GM23338 (cell line): Measurements from ENCODE around the gene AIM2. TPM values are rescaled to one million over a fixed set of nuclear protein-coding genes. Genes with fewer than 3 reads are reported as not detected.

ENCODE experiments used
- ATAC-seq: fragments of 200-7000 bp; cut with Tn5 transposase; 3 replicates; pipeline ENCODE4 v1.9.1; 2020
- DNase-seq: peaks from one replicate; pipeline ENCODE4 v3.0.0-alpha.2; 2015; ENCODE audit warnings: low spot score
- H2AFZ ChIP-seq: fragments of 200-600 bp; sonication (generic); 2 replicates; pipeline ENCODE4 v1.8.0; 2016; ENCODE audit warnings: antibody characterized with exemption, mild to moderate bottlenecking, moderate library complexity
- H3F3A ChIP-seq: fragments of 200-600 bp; sonication (generic); replicated peaks from 2 replicates; pipeline ENCODE4 v1.8.0; 2017; ENCODE audit warnings: antibody characterized with exemption, mixed run types, low read depth
- H3K27ac ChIP-seq: fragments of 200-600 bp; sonication (generic); 2 replicates; pipeline ENCODE4 v1.6.1; 2016; ENCODE audit warnings: low read depth
- H3K27me3 ChIP-seq: fragments of 200-600 bp; sonication (generic); 2 replicates; pipeline ENCODE4 v1.8.0; 2016; ENCODE audit warnings: mild to moderate bottlenecking, mixed run types, moderate library complexity; ENCODE audit not compliant: insufficient read depth
- H3K36me3 ChIP-seq: fragments of 200-600 bp; sonication (generic); 2 replicates; pipeline ENCODE4 v1.8.0; 2016; ENCODE audit warnings: mild to moderate bottlenecking; ENCODE audit not compliant: insufficient read depth
- H3K4me1 ChIP-seq: fragments of 200-600 bp; sonication (generic); 2 replicates; pipeline ENCODE4 v1.8.0; 2016; ENCODE audit warnings: mild to moderate bottlenecking, moderate library complexity; ENCODE audit not compliant: insufficient read depth
- H3K4me2 ChIP-seq: fragments of 200-600 bp; sonication (generic); 2 replicates; pipeline ENCODE4 v1.7.1; 2017; ENCODE audit warnings: mixed run types
- H3K4me3 ChIP-seq: fragments of 200-600 bp; sonication (generic); 2 replicates; pipeline ENCODE4 v1.6.1; 2016; ENCODE audit warnings: mixed run types
- H3K79me2 ChIP-seq: fragments of 200-600 bp; sonication (generic); replicated peaks from 2 replicates; pipeline ENCODE4 v1.8.0; 2017; ENCODE audit warnings: mild to moderate bottlenecking; ENCODE audit not compliant: insufficient read depth
- H3K9me2 ChIP-seq: fragments of 200-600 bp; sonication (generic); 2 replicates; pipeline ENCODE4 v1.8.0; 2017; ENCODE audit not compliant: insufficient read depth
- H4K20me1 ChIP-seq: fragments of 200-600 bp; sonication (generic); replicated peaks from 2 replicates; pipeline ENCODE4 v1.8.0; 2017; ENCODE audit warnings: mild to moderate bottlenecking; ENCODE audit not compliant: insufficient read depth
- H3K27ac Mint-ChIP-seq: 2 replicates; pipeline ENCODE4 v1.8.0; 2020; ENCODE audit warnings: inconsistent platforms, mild to moderate bottlenecking, moderate library complexity, mixed read lengths
- H3K27me3 Mint-ChIP-seq: 3 replicates; pipeline ENCODE4 v1.8.0; 2022; ENCODE audit warnings: low read depth, mild to moderate bottlenecking, moderate library complexity, mixed read lengths, inconsistent platforms; ENCODE audit not compliant: insufficient read depth, poor library complexity
- H3K36me3 Mint-ChIP-seq: 3 replicates; pipeline ENCODE4 v1.8.0; 2021; ENCODE audit warnings: low read depth, mild to moderate bottlenecking, inconsistent platforms, moderate library complexity, mixed read lengths
- H3K4me1 Mint-ChIP-seq: 3 replicates; pipeline ENCODE4 v1.8.0; 2020; ENCODE audit warnings: mild to moderate bottlenecking, inconsistent platforms, mixed read lengths
- H3K4me3 Mint-ChIP-seq: 3 replicates; pipeline ENCODE4 v1.8.0; 2021; ENCODE audit warnings: moderate library complexity, mild to moderate bottlenecking, inconsistent platforms, mixed read lengths
- H3K9me3 Mint-ChIP-seq: 3 replicates; pipeline ENCODE4 v1.8.0; 2020; ENCODE audit warnings: moderate library complexity, mild to moderate bottlenecking, inconsistent platforms, mixed read lengths
- CREB1 ChIP-seq: fragments of 250-450 bp; sonication (Bioruptor Pico); IDR thresholded peaks from 2 replicates; pipeline ENCODE4 v1.5.0; 2020; ENCODE audit warnings: low read depth, mild to moderate bottlenecking, moderate library complexity
- EZH2 ChIP-seq: fragments of 200-600 bp; sonication (generic); IDR thresholded peaks from one replicate; pipeline ENCODE4 v1.8.0; 2017; ENCODE audit warnings: antibody characterized with exemption, mild to moderate bottlenecking, low read depth; ENCODE audit not compliant: unreplicated experiment
- EZH2phosphoT487 ChIP-seq: fragments of 200-600 bp; sonication (generic); IDR thresholded peaks from one replicate; pipeline ENCODE4 v1.8.1; 2018; ENCODE audit warnings: antibody characterized with exemption; ENCODE audit not compliant: unreplicated experiment
- STAT1 ChIP-seq: IDR thresholded peaks from one replicate; pipeline ENCODE4 v1.6.1; 2016; ENCODE audit warnings: antibody characterized with exemption; ENCODE audit not compliant: unreplicated experiment
- ZNF114 ChIP-seq: fragments of 250-450 bp; sonication (Bioruptor Pico); IDR thresholded peaks from 2 replicates; pipeline ENCODE4 v1.5.0; 2020; ENCODE audit warnings: mild to moderate bottlenecking, moderate library complexity
- ZNF331 ChIP-seq: fragments of 250-450 bp; sonication (Bioruptor Pico); IDR thresholded peaks from 2 replicates; pipeline ENCODE4 v1.5.0; 2020; ENCODE audit warnings: low read depth, mild to moderate bottlenecking, moderate library complexity
- polyA plus RNA-seq: library from polyadenylated mRNA; unstranded; fragments of >200 nt; fragmentation: Nextera tagmentation; extraction: Ambion mirVana; gene quantifications from 2 replicates; pipeline ENCODE4 v1.2.1, GENCODE V29; 2016
- total RNA-seq: library from RNA; depleted of rRNA; stranded (reverse); fragments of >200 nt; shearing (Covaris generic); gene quantifications from 2 replicates; pipeline ENCODE4 v1.2.3, GENCODE V29; 2014
- TF ChIP-seq, protein P1 (sequence below): IDR thresholded peaks from 2 replicates; pipeline ENCODE4 v1.6.1; 2016; ENCODE audit warnings: antibody characterized with exemption
- TF ChIP-seq, protein P2 (sequence below), 2 experiments: fragments of 200-600 bp in 1 of 2; sonication (generic) in 1 of 2; conservative IDR thresholded peaks; 2 replicates each; pipeline versions ENCODE4 v1.5.1 to v1.6.1; 2016 to 2017; ENCODE audit warnings: antibody characterized with exemption in 2 of 2, low read depth in 2 of 2, mild to moderate bottlenecking in 2 of 2, moderate library complexity in 1 of 2

AIM2 gene
- total and polyA plus RNA-seq, 2 experiments from 2014 or later = 1.5 to 2.5 TPM

DNA sequence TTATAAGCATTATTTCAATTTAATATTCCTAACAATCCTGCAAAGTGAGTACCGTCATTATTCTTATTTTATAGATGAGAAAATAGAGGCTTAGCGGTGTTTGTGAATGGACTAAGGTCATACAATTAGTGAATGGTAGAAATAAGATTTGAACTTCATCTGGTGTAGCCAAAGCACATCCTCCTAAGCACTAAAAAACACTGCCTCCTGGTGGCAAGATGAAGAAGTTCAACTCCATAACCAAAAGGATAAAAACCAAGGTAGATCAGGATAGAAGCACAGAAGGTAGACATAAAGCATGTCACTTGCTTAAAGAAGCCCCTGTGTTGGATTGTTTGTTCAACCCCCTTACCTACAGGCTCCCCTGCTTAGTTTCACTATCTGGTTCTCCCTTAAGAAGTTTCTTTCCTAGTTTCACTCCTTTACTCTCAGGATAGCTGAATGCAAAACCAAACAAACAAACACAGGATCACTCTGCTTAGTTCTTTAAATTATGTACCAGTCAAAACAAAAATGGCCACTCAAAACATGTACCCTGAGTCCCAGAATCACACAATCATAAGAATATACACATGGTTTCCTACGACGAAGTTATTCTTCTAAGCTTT lies 12.7 kb upstream of the AIM2 start:
- ATAC-seq = peak; percentile 53

DNA sequence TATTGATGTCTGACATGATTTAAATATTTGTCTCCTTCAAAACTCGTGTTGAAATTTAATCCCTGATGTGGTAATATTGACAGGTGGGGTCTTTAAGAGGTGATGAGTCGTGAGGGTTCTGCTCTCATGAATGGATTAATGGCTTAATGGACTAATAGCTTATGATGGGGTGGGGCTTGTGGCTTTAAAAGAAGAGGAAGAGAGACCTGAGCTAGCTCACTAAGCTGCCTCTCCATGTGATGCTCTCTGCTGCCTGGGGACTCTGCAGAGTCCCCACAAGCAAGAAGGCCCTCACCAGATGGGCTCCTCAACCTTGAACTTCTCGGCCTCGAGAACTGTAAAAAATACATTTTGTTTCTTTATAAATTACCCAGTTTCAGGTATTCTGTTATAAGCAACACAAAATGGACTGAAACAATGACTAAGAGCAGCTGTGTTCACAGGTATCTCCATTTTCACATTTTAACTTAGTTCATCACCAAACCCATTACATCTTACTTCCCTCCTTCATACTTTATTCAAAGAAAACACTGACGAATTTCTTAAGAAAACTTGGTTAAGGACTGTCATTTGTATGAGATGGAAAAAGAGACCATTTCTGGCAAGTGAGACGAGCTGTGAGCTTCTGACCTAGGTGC lies 12.1 kb upstream of the AIM2 start:
- Histone ChIP-seq H3K79me2 (no peaks in the 10 kb centered on the region), H3K4me1 (no peaks in the 10 kb centered on the region), H3K9me2 (no peaks in the 10 kb centered on the region), H3K4me2 (no peak overlapping the region), H3K27ac (no peak overlapping the region), H3K27me3 (no peaks in the 10 kb centered on the region), H4K20me1 (no peaks in the 10 kb centered on the region), H3F3A (no peaks in the 10 kb centered on the region), H2AFZ (no peak overlapping the region), H3K4me3 (no peak overlapping the region), H3K36me3 (no peaks in the 10 kb centered on the region)
- TF ChIP-seq, protein P1, sequence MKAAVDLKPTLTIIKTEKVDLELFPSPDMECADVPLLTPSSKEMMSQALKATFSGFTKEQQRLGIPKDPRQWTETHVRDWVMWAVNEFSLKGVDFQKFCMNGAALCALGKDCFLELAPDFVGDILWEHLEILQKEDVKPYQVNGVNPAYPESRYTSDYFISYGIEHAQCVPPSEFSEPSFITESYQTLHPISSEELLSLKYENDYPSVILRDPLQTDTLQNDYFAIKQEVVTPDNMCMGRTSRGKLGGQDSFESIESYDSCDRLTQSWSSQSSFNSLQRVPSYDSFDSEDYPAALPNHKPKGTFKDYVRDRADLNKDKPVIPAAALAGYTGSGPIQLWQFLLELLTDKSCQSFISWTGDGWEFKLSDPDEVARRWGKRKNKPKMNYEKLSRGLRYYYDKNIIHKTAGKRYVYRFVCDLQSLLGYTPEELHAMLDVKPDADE = no peak
- no peak for TF ChIP-seq ZNF114
- TF ChIP-seq ZNF331 (CRISPR knock-in tag) = no peak
- TF ChIP-seq STAT1 = no peak
- Mint-ChIP-seq H3K36me3 (no peaks in the 10 kb centered on the region), H3K4me1 (no peaks in the 10 kb centered on the region), H3K4me3 (no peak overlapping the region), H3K27me3 (no peaks in the 10 kb centered on the region), H3K27ac (no peak overlapping the region), H3K9me3 (no peaks in the 10 kb centered on the region)
- ATAC-seq (no peak), DNase-seq (no peak)

More for the DNA sequence above, 12.7 kb upstream of the AIM2 start:
- Mint-ChIP-seq H3K36me3 (no peaks in the 10 kb centered on the region), H3K27ac (no peak overlapping the region), H3K9me3 (no peaks in the 10 kb centered on the region), H3K27me3 (no peaks in the 10 kb centered on the region), H3K4me3 (no peak overlapping the region), H3K4me1 (no peaks in the 10 kb centered on the region)
- H3K27ac ChIP-seq = no peak overlapping the region
- no peaks in the 10 kb centered on the region for H4K20me1 ChIP-seq
- H3K4me1 ChIP-seq = no peaks in the 10 kb centered on the region
- H3K79me2 ChIP-seq = no peaks in the 10 kb centered on the region
- DNase-seq = peak; percentile 66
- H3K4me2 ChIP-seq = no peak overlapping the region
- no peaks in the 10 kb centered on the region for H3K9me2 ChIP-seq
- H2AFZ ChIP-seq = no peak overlapping the region
- TF ChIP-seq CREB1 (CRISPR knock-in tag) = no peak
- TF ChIP-seq, protein P2, sequence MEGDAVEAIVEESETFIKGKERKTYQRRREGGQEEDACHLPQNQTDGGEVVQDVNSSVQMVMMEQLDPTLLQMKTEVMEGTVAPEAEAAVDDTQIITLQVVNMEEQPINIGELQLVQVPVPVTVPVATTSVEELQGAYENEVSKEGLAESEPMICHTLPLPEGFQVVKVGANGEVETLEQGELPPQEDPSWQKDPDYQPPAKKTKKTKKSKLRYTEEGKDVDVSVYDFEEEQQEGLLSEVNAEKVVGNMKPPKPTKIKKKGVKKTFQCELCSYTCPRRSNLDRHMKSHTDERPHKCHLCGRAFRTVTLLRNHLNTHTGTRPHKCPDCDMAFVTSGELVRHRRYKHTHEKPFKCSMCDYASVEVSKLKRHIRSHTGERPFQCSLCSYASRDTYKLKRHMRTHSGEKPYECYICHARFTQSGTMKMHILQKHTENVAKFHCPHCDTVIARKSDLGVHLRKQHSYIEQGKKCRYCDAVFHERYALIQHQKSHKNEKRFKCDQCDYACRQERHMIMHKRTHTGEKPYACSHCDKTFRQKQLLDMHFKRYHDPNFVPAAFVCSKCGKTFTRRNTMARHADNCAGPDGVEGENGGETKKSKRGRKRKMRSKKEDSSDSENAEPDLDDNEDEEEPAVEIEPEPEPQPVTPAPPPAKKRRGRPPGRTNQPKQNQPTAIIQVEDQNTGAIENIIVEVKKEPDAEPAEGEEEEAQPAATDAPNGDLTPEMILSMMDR (conservative IDR thresholded peaks at IDR 0.05; ENCODE audit: low read depth in 2 of 2) = peak; percentile 72 to 80
- H3K27me3 ChIP-seq = no peaks in the 10 kb centered on the region
- H3K36me3 ChIP-seq = no peaks in the 10 kb centered on the region
- no peak overlapping the region for H3K4me3 ChIP-seq
- no peaks in the 10 kb centered on the region for H3F3A ChIP-seq

DNA sequence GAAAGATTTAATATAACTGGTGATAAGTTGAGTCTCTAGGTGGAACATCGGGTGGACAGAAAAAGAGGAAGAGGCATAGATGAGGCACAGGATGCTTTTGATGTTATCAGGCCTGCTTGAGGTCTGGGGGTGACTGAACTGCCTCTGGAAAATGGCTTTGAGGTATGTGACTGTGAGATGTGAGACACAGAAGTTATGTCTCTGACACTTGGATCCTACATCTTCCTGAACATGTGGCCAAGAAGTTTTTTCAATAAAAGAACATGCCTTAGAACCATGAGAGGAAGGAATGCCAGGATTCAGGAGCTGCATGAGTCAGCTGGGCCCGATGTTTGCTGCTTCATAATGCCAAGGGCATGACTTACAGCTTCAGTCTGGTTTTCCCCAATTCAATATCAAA lies 11.5 kb upstream of the AIM2 start:
- H2AFZ ChIP-seq = no peak overlapping the region
- no peaks in the 10 kb centered on the region for H3K27me3 ChIP-seq
- H3K79me2 ChIP-seq = no peaks in the 10 kb centered on the region
- H3K4me3 ChIP-seq = no peak overlapping the region
- Mint-ChIP-seq H3K36me3 (no peaks in the 10 kb centered on the region), H3K27ac (no peak overlapping the region), H3K4me1 (no peaks in the 10 kb centered on the region), H3K4me3 (no peak overlapping the region), H3K27me3 (no peaks in the 10 kb centered on the region), H3K9me3 (no peaks in the 10 kb centered on the region)
- no peak overlapping the region for H3K4me2 ChIP-seq
- no peaks in the 10 kb centered on the region for H3K9me2 ChIP-seq
- DNase-seq = no peak
- no peaks in the 10 kb centered on the region for H3F3A ChIP-seq
- H3K36me3 ChIP-seq = no peaks in the 10 kb centered on the region
- no peak overlapping the region for H3K27ac ChIP-seq
- no peaks in the 10 kb centered on the region for H4K20me1 ChIP-seq
- no peak for ATAC-seq
- H3K4me1 ChIP-seq = no peaks in the 10 kb centered on the region
- TF ChIP-seq ZNF114 (no peak), EZH2phosphoT487 (no peak), EZH2 (no peak)
- TF ChIP-seq, protein P1 = no peak
